RWPE1 (cell line): ENCODE measurements around the gene SIPA1L2.

Source experiments
- CTCF ChIA-PET: fragments of 350-600 bp; sonication (Branson Sonifier 250); formaldehyde crosslinking; extraction: SDS; loops from one replicate; lab custom pipeline; 2021; lab: Yijun Ruan, JAX
- POLR2A ChIA-PET: fragments of 400-600 bp; formaldehyde crosslinking; extraction: SDS; loops from one replicate; lab custom pipeline; 2020; ENCODE audit warnings: antibody characterized with exemption; ENCODE audit not compliant: low non-redundant PET; lab: Yijun Ruan, JAX
- DNase-seq: peaks from one replicate; pipeline ENCODE4 v3.0.0; 2012; ENCODE audit warnings: low spot score
- H3K27ac ChIP-seq: fragments of 450-650 bp; 2 replicates; pipeline ENCODE4 v1.5.1; 2017
- TF ChIP-seq, protein P1 (sequence below): fragments of 450-650 bp; conservative IDR thresholded peaks from 2 replicates; pipeline ENCODE4 v1.5.1; 2017; ENCODE audit warnings: low read depth, mild to moderate bottlenecking

Gene SIPA1L2

DNA sequence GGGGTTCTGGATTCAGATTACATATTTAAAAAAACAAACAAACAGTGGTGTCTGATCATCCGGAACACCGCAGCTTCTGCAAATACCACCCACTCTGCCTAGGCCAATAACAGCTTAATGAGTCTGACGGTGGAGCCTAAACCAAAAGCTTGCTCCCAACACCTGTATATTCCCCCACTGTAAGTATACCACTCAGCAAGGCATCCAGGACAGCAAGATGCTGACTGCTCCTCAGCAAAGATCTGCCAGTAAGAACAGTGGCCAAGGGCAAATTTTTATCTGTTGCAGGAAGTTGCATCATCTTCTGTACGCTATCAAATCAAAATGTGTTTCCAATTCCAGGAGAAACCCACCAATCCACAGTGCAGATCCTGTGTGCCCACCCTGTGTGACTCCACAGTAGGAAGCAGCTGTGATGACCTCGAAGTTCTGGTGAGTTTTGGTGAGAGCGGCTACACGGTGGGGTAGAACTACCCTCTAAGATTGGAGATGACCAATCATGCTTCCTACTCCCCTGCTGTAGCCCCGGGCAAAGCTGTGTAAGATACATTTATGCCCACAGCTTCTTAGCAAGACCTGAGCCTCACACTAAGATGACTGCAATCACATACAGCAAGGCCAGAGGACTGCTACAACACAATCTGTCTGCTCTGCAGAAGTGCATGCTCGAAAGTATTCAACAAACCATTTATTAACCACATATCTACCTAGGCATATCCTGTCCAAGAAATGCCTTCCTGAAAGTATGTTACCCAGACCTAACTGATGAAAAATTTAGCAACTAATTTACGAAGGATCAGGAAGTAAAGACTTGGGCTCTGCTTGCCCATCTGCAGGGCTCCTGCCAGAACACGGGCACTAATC is 30.5 kb downstream of the SIPA1L2 start:
- POLR2A ChIA-PET = no interaction called here
- DNase-seq = no peak
- CTCF ChIA-PET = interaction anchor here (0.7 kb wide), 1 partner anchor 18 kb away, joined by 4 read pairs; no protein-coding TSS in a partner anchor
- H3K27ac ChIP-seq = peak overlapping the region; percentile 33; the same call in 1 of the 2 replicates
- TF ChIP-seq, protein P1, sequence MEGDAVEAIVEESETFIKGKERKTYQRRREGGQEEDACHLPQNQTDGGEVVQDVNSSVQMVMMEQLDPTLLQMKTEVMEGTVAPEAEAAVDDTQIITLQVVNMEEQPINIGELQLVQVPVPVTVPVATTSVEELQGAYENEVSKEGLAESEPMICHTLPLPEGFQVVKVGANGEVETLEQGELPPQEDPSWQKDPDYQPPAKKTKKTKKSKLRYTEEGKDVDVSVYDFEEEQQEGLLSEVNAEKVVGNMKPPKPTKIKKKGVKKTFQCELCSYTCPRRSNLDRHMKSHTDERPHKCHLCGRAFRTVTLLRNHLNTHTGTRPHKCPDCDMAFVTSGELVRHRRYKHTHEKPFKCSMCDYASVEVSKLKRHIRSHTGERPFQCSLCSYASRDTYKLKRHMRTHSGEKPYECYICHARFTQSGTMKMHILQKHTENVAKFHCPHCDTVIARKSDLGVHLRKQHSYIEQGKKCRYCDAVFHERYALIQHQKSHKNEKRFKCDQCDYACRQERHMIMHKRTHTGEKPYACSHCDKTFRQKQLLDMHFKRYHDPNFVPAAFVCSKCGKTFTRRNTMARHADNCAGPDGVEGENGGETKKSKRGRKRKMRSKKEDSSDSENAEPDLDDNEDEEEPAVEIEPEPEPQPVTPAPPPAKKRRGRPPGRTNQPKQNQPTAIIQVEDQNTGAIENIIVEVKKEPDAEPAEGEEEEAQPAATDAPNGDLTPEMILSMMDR = no peak

GRCh38 chr1:232598837-232599177 is 31.1 kb downstream of the SIPA1L2 start:
- CTCF ChIA-PET = no interaction called here

GRCh38 chr1:232598133-232598532 is 31.8 kb downstream of the SIPA1L2 start:
- DNase-seq = no peak
- H3K27ac ChIP-seq = no peak overlapping the region
- CTCF ChIA-PET = no interaction called here
- POLR2A ChIA-PET = no interaction called here
- TF ChIP-seq, protein P1 = no peak

More at GRCh38 chr1:232598837-232599177, 31.1 kb downstream of the SIPA1L2 start:
- TF ChIP-seq, protein P1 = no peak
- POLR2A ChIA-PET = no interaction called here
- no peak for DNase-seq
- no peak overlapping the region for H3K27ac ChIP-seq

- CTCF ChIA-PET = no interaction called here
- TF ChIP-seq, protein P1 = no peak
- DNase-seq = no peak
- H3K27ac ChIP-seq = no peak overlapping the region
- POLR2A ChIA-PET = interaction anchor here (0.6 kb wide), 1 partner anchor 102 kb away, joined by 3 read pairs; no protein-coding TSS in a partner anchor
Measured at GRCh38 chr1:232597721-232598120, 32.2 kb downstream of the SIPA1L2 start.

GRCh38 chr1:232596666-232597303 is 33.1 kb downstream of the SIPA1L2 start:
- ChIA-PET POLR2A (no interaction called here), CTCF (interaction anchor here (0.6 kb wide), 2 partner anchors 13 to 815 kb away, joined by 3 read pairs; no protein-coding TSS in a partner anchor)
- H3K27ac ChIP-seq = no peak overlapping the region
- no peak for DNase-seq
- TF ChIP-seq, protein P1 = no peak
